Endothelial cell of umbilical vein (primary cell): ENCODE results near the gene LARP6.

Experiments
- CTCF ChIP-seq, 2 donors: IDR thresholded peaks; 1 replicate in 1 of 2; 2 replicates in 1 of 2; pipeline ENCODE4 v1.5.1; 2011; ENCODE audit warnings: low read length in 2 of 2, mild to moderate bottlenecking in 2 of 2, moderate library complexity in 2 of 2, control low read depth in 1 of 2, inconsistent platforms in 1 of 2, low read depth in 1 of 2; ENCODE audit not compliant: insufficient read depth in 1 of 2; ENCODE audit errors: extremely low read depth in 1 of 2
- EZH2 ChIP-seq: IDR thresholded peaks from 2 replicates; pipeline ENCODE4 v1.6.1; 2012; ENCODE audit warnings: borderline replicate concordance, low read depth, mild to moderate bottlenecking, moderate library complexity, low read length, inconsistent platforms; ENCODE audit not compliant: severe bottlenecking
- GATA2 ChIP-seq: IDR thresholded peaks from 2 replicates; pipeline ENCODE4 v1.7.0; 2011; ENCODE audit warnings: low read depth, mild to moderate bottlenecking, moderate library complexity, mixed read lengths, low read length; ENCODE audit not compliant: insufficient read length, insufficient read depth
- MAX ChIP-seq: IDR thresholded peaks from 2 replicates; pipeline ENCODE4 v1.6.1; 2011; ENCODE audit not compliant: insufficient read depth, insufficient read length
- MYC ChIP-seq: IDR thresholded peaks from one replicate; pipeline ENCODE4 v1.6.1; 2011; ENCODE audit warnings: mild to moderate bottlenecking, low read depth, low read length
- POLR2A ChIP-seq: IDR thresholded peaks from 2 replicates; pipeline ENCODE4 v1.6.1; 2012; ENCODE audit warnings: low read depth, mild to moderate bottlenecking, control low read depth, low read length
- POLR2AphosphoS5 ChIP-seq: IDR thresholded peaks from 2 replicates; pipeline ENCODE4 v1.6.1; 2012; ENCODE audit warnings: low read depth, mild to moderate bottlenecking, control low read depth, low read length, moderate library complexity; ENCODE audit not compliant: insufficient read depth

GRCh38 chr15:70823196-70823595 is 30.8 kb downstream of the LARP6 start:
- TF ChIP-seq CTCF (IDR thresholded peaks at IDR 0.05; ENCODE audit: extremely low read depth in 1 of 2, insufficient read depth in 1 of 2, low read depth in 1 of 2, low read length in 2 of 2) (no peak), MAX (no peak), POLR2A (no peak), MYC (no peak), EZH2 (no peak), GATA2 (no peak), POLR2AphosphoS5 (no peak)
